GM23248 (cell line): Measurements from ENCODE around the gene PHLPP1. TPM values are rescaled to one million over a fixed set of nuclear protein-coding genes. Genes with fewer than 3 reads are reported as not detected.
A peak's percentile ranks its signal among the peaks of the same experiment; 100 is the strongest.

Experiments
- DNase-seq: peaks from one replicate; pipeline ENCODE4 v3.0.0-alpha.2; 2015
- H2AFZ ChIP-seq: fragments of 200-600 bp; sonication (generic); 2 replicates; pipeline ENCODE4 v1.6.1; 2016; ENCODE audit warnings: antibody characterized with exemption
- H3F3A ChIP-seq: fragments of 200-600 bp; sonication (generic); 2 replicates; pipeline ENCODE4 v1.6.1; 2016; ENCODE audit warnings: mild to moderate bottlenecking, antibody characterized with exemption, mixed run types; ENCODE audit not compliant: insufficient read depth
- H3K27ac ChIP-seq: fragments of 200-600 bp; sonication (generic); 2 replicates; pipeline ENCODE4 v1.5.1; 2016; ENCODE audit warnings: mild to moderate bottlenecking
- H3K27me3 ChIP-seq: fragments of 200-600 bp; sonication (generic); replicated peaks from 2 replicates; pipeline ENCODE4 v1.6.1; 2016; ENCODE audit warnings: mild to moderate bottlenecking; ENCODE audit not compliant: insufficient read depth
- H3K36me3 ChIP-seq: fragments of 200-600 bp; sonication (generic); 2 replicates; pipeline ENCODE4 v1.6.1; 2016; ENCODE audit warnings: low read depth, mild to moderate bottlenecking
- H3K4me1 ChIP-seq: fragments of 200-600 bp; sonication (generic); 2 replicates; pipeline ENCODE4 v1.6.1; 2016; ENCODE audit warnings: mild to moderate bottlenecking; ENCODE audit not compliant: insufficient read depth
- H3K4me2 ChIP-seq: fragments of 200-600 bp; sonication (generic); one replicate; pipeline ENCODE4 v1.6.1; 2016; ENCODE audit warnings: mild to moderate bottlenecking; ENCODE audit not compliant: unreplicated experiment
- H3K4me3 ChIP-seq: fragments of 200-600 bp; sonication (generic); 2 replicates; pipeline ENCODE4 v1.5.1; 2016; ENCODE audit warnings: mild to moderate bottlenecking
- H3K79me2 ChIP-seq: fragments of 200-600 bp; sonication (generic); 2 replicates; pipeline ENCODE4 v1.6.1; 2016; ENCODE audit warnings: mild to moderate bottlenecking; ENCODE audit not compliant: insufficient read depth
- H3K9ac ChIP-seq: fragments of 200-600 bp; sonication (generic); 2 replicates; pipeline ENCODE4 v1.6.1; 2016; ENCODE audit warnings: mild to moderate bottlenecking
- H3K9me2 ChIP-seq: fragments of 200-600 bp; sonication (generic); 2 replicates; pipeline ENCODE4 v1.6.1; 2016; ENCODE audit warnings: mixed run types, mild to moderate bottlenecking, moderate library complexity; ENCODE audit not compliant: insufficient read depth
- H3K9me3 ChIP-seq: fragments of 200-600 bp; sonication (generic); one replicate; pipeline ENCODE4 v1.6.1; 2017; ENCODE audit warnings: low read depth
- H4K20me1 ChIP-seq: fragments of 200-600 bp; sonication (generic); 2 replicates; pipeline ENCODE4 v1.6.0; 2016; ENCODE audit not compliant: insufficient read depth
- EZH2 ChIP-seq: fragments of 200-600 bp; sonication (generic); IDR thresholded peaks from 2 replicates; pipeline ENCODE4 v1.6.1; 2018; ENCODE audit warnings: antibody characterized with exemption, mild to moderate bottlenecking; ENCODE audit not compliant: insufficient read depth, poor library complexity, severe bottlenecking
- EZH2phosphoT487 ChIP-seq: fragments of 200-600 bp; sonication (generic); IDR thresholded peaks from 2 replicates; pipeline ENCODE4 v1.6.1; 2018; ENCODE audit warnings: antibody characterized with exemption, moderate library complexity, mild to moderate bottlenecking, low read depth; ENCODE audit not compliant: insufficient read depth
- WGBS, 2 experiments: methylation state at CpG; one replicate each; pipeline ENCODE4 v1.1.6; 2015 to 2017; ENCODE audit warnings: low lambda C conversion rate in 2 of 2, low coverage in 1 of 2; ENCODE audit errors: missing lambda C conversion rate in 2 of 2; 5-methylcytosine and 5-hydroxymethylcytosine counted together
- in situ Hi-C: fragments of 300-500 bp; cut with MboI; formaldehyde crosslinking; loops from 2 replicates; pipeline ENCODE4 v1.15.0; 2020
- polyA plus RNA-seq: library from polyadenylated mRNA; unstranded; fragments of >200 nt; fragmentation: Nextera tagmentation; extraction: Ambion mirVana; gene quantifications from 2 replicates; pipeline ENCODE4 v1.2.1, GENCODE V29; 2016
- total RNA-seq: library from RNA; depleted of rRNA; stranded (reverse); fragments of >200 nt; shearing (Covaris generic); gene quantifications from 2 replicates; pipeline ENCODE4 v1.2.3, GENCODE V29; 2014

Gene PHLPP1
- total and polyA plus RNA-seq, 2 experiments from 2014 or later = 1.1 to 6.8 TPM

- Histone ChIP-seq H3F3A (no peaks in the 10 kb centered on the region), H3K36me3 (no peaks in the 10 kb centered on the region), H3K4me1 (no peaks in the 10 kb centered on the region), H3K9me3 (no peaks in the 10 kb centered on the region), H3K4me2 (no peak overlapping the region), H3K27ac (no peak overlapping the region), H3K9me2 (no peaks in the 10 kb centered on the region), H4K20me1 (no peaks in the 10 kb centered on the region), H3K4me3 (no peak overlapping the region), H3K27me3 (no peaks in the 10 kb centered on the region), H2AFZ (no peak overlapping the region), H3K9ac (no peak overlapping the region), H3K79me2 (no peaks in the 10 kb centered on the region)
- in situ Hi-C loops = no loop called here
- no peak for DNase-seq
- WGBS, 2 experiments = 96 to 98% methylated on average over 4 of the region's 4 CpGs
- TF ChIP-seq EZH2 (no peak), EZH2phosphoT487 (no peak)
These were observed 144.7 kb downstream of the PHLPP1 start for GRCh38 chr18:62860062-62860461.

GRCh38 chr18:62862466-62862865, 147.1 kb downstream of the PHLPP1 start:
- TF ChIP-seq EZH2phosphoT487 (no peak), EZH2 (no peak)
- Histone ChIP-seq H4K20me1 (no peaks in the 10 kb centered on the region), H3K27me3 (no peaks in the 10 kb centered on the region), H3K79me2 (no peaks in the 10 kb centered on the region), H3K9ac (no peak overlapping the region), H3K9me2 (no peaks in the 10 kb centered on the region), H3K36me3 (no peaks in the 10 kb centered on the region), H3K9me3 (no peaks in the 10 kb centered on the region), H3K4me2 (no peak overlapping the region), H3K4me1 (no peaks in the 10 kb centered on the region), H3F3A (no peaks in the 10 kb centered on the region), H3K4me3 (no peak overlapping the region), H2AFZ (no peak overlapping the region), H3K27ac (no peak overlapping the region)
- no peak for DNase-seq
- in situ Hi-C loops = no loop called here
- 94 to 100% methylated on average over 2 of the region's 2 CpGs for WGBS, 2 experiments

DNA sequence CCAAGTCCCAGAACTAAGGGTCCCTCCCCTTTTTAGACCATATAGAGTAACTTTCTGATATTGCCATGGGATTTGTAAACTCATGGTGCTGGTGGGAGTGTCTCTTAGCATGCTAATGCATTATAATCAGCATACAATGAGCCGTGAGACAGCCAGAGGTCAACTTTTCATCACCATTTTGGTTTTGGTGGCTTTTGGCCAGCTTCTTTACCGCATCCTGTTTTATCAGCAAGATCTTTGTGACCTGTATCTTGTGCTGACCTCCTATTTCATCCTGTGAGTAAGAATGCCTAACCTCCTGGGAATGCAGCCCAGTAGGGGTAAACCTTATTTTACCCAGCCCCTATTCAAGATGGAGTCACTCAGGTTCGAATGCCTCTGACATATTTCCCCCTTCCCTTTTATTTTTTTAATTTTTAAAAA, 148.2 kb downstream of the PHLPP1 start:
- Histone ChIP-seq H3F3A (no peaks in the 10 kb centered on the region), H3K36me3 (no peaks in the 10 kb centered on the region), H3K4me3 (no peak overlapping the region), H3K4me2 (no peak overlapping the region), H4K20me1 (no peaks in the 10 kb centered on the region), H3K9me2 (no peaks in the 10 kb centered on the region), H3K27ac (no peak overlapping the region), H3K27me3 (no peaks in the 10 kb centered on the region), H3K9me3 (no peaks in the 10 kb centered on the region), H3K79me2 (no peaks in the 10 kb centered on the region), H3K4me1 (no peaks in the 10 kb centered on the region), H2AFZ (no peak overlapping the region), H3K9ac (no peak overlapping the region)
- TF ChIP-seq EZH2 = no peak
- in situ Hi-C loops = no loop called here
- DNase-seq = peak; percentile 28
- 55% methylated on average over 3 of the region's 3 CpGs for WGBS, 2 experiments

GRCh38 chr18:62865498-62865897, 150.2 kb downstream of the PHLPP1 start:
- Histone ChIP-seq H4K20me1 (no peaks in the 10 kb centered on the region), H3K9me3 (no peaks in the 10 kb centered on the region), H3K27ac (no peak overlapping the region), H3K9ac (no peak overlapping the region), H3F3A (no peaks in the 10 kb centered on the region), H3K79me2 (no peaks in the 10 kb centered on the region), H3K9me2 (no peaks in the 10 kb centered on the region), H3K4me1 (no peaks in the 10 kb centered on the region), H3K36me3 (no peaks in the 10 kb centered on the region), H2AFZ (no peak overlapping the region), H3K4me3 (no peak overlapping the region), H3K27me3 (no peaks in the 10 kb centered on the region), H3K4me2 (no peak overlapping the region)
- TF ChIP-seq EZH2phosphoT487 = no peak
- TF ChIP-seq EZH2 = no peak
- DNase-seq = no peak
- in situ Hi-C loops = no loop called here

DNA sequence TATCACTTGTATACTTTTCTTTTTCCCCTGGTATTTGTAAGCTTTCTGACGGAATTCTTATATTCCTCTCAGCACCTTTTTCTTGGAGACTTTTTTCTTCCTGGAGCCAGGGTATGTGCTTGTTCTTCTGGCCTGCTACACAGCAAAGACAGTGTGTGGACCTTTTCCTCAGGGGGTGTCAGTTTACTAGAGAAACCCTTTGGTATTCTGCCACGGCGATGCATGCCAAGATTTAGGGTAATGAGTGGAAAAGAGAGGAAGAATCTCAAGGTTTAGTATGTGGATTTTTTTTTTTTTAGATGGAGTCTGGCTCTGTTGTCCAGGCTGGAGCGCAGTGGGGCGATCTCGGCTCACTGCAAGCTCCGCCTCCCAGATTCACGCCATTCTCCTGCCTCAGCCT, 152.2 kb downstream of the PHLPP1 start:
- in situ Hi-C loops = no loop called here
- H3K4me2 ChIP-seq = no peak overlapping the region
- TF ChIP-seq EZH2 (no peak), EZH2phosphoT487 (no peak)
- H3K27ac ChIP-seq = no peak overlapping the region
- H2AFZ ChIP-seq = no peak overlapping the region
- H3K36me3 ChIP-seq = no peaks in the 10 kb centered on the region
- no peak overlapping the region for H3K4me3 ChIP-seq
- H3K9me2 ChIP-seq = no peaks in the 10 kb centered on the region
- no peaks in the 10 kb centered on the region for H3K9me3 ChIP-seq
- no peaks in the 10 kb centered on the region for H4K20me1 ChIP-seq
- no peak for DNase-seq
- H3F3A ChIP-seq = no peaks in the 10 kb centered on the region
- H3K4me1 ChIP-seq = no peaks in the 10 kb centered on the region
- no peaks in the 10 kb centered on the region for H3K79me2 ChIP-seq
- no peak overlapping the region for H3K9ac ChIP-seq
- no peaks in the 10 kb centered on the region for H3K27me3 ChIP-seq
- 95 to 97% methylated on average over 8 of the region's 8 CpGs for WGBS, 2 experiments
